Measurements from ENCODE around the gene ARID3B.

- TF ChIP-seq, protein P1, sequence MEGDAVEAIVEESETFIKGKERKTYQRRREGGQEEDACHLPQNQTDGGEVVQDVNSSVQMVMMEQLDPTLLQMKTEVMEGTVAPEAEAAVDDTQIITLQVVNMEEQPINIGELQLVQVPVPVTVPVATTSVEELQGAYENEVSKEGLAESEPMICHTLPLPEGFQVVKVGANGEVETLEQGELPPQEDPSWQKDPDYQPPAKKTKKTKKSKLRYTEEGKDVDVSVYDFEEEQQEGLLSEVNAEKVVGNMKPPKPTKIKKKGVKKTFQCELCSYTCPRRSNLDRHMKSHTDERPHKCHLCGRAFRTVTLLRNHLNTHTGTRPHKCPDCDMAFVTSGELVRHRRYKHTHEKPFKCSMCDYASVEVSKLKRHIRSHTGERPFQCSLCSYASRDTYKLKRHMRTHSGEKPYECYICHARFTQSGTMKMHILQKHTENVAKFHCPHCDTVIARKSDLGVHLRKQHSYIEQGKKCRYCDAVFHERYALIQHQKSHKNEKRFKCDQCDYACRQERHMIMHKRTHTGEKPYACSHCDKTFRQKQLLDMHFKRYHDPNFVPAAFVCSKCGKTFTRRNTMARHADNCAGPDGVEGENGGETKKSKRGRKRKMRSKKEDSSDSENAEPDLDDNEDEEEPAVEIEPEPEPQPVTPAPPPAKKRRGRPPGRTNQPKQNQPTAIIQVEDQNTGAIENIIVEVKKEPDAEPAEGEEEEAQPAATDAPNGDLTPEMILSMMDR (IDR thresholded peaks at IDR 0.05; ENCODE audit: borderline replicate concordance, extremely low read depth, low read length, poor library complexity, severe bottlenecking): no peak
- no peak for TF ChIP-seq EZH2 (IDR thresholded peaks at IDR 0.05; ENCODE audit: borderline replicate concordance, low read depth, low read length, severe bottlenecking)
These were observed 90.0 kb downstream of the ARID3B start for GRCh38 chr15:74631087-74631385.

Data from DND-41 (cell line).